Activated CD8-positive, alpha-beta memory T cell treated with anti-CD3 and anti-CD28 coated beads, Interleukin-2, amount 50 U/mL, for 4 hours (primary cell): ENCODE data around the gene HIVEP3.

ENCODE experiments used
- DNase-seq: peaks from one replicate; pipeline ENCODE4 v3.0.0-alpha.2; 2020

HIVEP3 gene

GRCh38 chr1:41749991-41750745, 168.6 kb downstream of the HIVEP3 start:
- no peak for DNase-seq

GRCh38 chr1:41745022-41745421, 173.7 kb downstream of the HIVEP3 start:
- DNase-seq: no peak

- no peak for DNase-seq
Observed at GRCh38 chr1:41743366-41743765, 175.4 kb downstream of the HIVEP3 start.

- no peak for DNase-seq
Observed at GRCh38 chr1:41742219-41742618, 176.5 kb downstream of the HIVEP3 start.

- DNase-seq: no peak
Observed at GRCh38 chr1:41741244-41741643, 177.5 kb downstream of the HIVEP3 start.

GRCh38 chr1:41740630-41741239, 178.0 kb downstream of the HIVEP3 start:
- DNase-seq: no peak

- no peak for DNase-seq
Observed at GRCh38 chr1:41740058-41740457, 178.7 kb downstream of the HIVEP3 start.

- peak; percentile 69 for DNase-seq
Observed at GRCh38 chr1:41739061-41739955, 179.4 kb downstream of the HIVEP3 start.

GRCh38 chr1:41738475-41738874, 180.2 kb downstream of the HIVEP3 start:
- no peak for DNase-seq

- DNase-seq: no peak
Observed at GRCh38 chr1:41738006-41738405, 180.7 kb downstream of the HIVEP3 start.

- DNase-seq: no peak
Observed at GRCh38 chr1:41735631-41736260, 183.0 kb downstream of the HIVEP3 start.

- DNase-seq: no peak
Observed at GRCh38 chr1:41735139-41735538, 183.6 kb downstream of the HIVEP3 start.

- DNase-seq: no peak
Observed at GRCh38 chr1:41734201-41734970, 184.3 kb downstream of the HIVEP3 start.

- no peak for DNase-seq
Observed at GRCh38 chr1:41733725-41734124, 185.0 kb downstream of the HIVEP3 start.

- DNase-seq: no peak
Observed at GRCh38 chr1:41733021-41733420, 185.7 kb downstream of the HIVEP3 start.

- DNase-seq: no peak
Observed at GRCh38 chr1:41731516-41732030, 187.1 kb downstream of the HIVEP3 start.

GRCh38 chr1:41730806-41731205, 187.9 kb downstream of the HIVEP3 start:
- no peak for DNase-seq

- peak; percentile 41 for DNase-seq
Observed at GRCh38 chr1:41728403-41729202, 190.1 kb downstream of the HIVEP3 start.

GRCh38 chr1:41727749-41728115, 191.0 kb downstream of the HIVEP3 start:
- DNase-seq: no peak

GRCh38 chr1:41726899-41727748, 191.6 kb downstream of the HIVEP3 start:
- no peak for DNase-seq
